ENCODE results near the gene SLC9A9.

- TF ChIP-seq CTCF (IDR thresholded peaks at IDR 0.05; ENCODE audit: borderline replicate concordance, extremely low read depth, low read length, poor library complexity, severe bottlenecking) (no peak), EZH2 (IDR thresholded peaks at IDR 0.05; ENCODE audit: borderline replicate concordance, low read depth, low read length, severe bottlenecking) (no peak)
Observed at GRCh38 chr3:143288944-143289343, 559.3 kb downstream of the SLC9A9 start.

Data from DND-41 (cell line).